ENCODE measurements around the gene ARHGAP40. TPM values are rescaled to one million over a fixed set of nuclear protein-coding genes. Genes with fewer than 3 reads are reported as not detected.

The ARHGAP40 gene
- total and polyA plus RNA-seq, 9 of the 15 experiments (the other 6 are each of a cell fraction or from before 2014, with no cell fraction given): not detected

GRCh38 chr20:38633577-38634093 lies 32.0 kb downstream of the ARHGAP40 start (continued):
- TF ChIP-seq, protein P1, sequence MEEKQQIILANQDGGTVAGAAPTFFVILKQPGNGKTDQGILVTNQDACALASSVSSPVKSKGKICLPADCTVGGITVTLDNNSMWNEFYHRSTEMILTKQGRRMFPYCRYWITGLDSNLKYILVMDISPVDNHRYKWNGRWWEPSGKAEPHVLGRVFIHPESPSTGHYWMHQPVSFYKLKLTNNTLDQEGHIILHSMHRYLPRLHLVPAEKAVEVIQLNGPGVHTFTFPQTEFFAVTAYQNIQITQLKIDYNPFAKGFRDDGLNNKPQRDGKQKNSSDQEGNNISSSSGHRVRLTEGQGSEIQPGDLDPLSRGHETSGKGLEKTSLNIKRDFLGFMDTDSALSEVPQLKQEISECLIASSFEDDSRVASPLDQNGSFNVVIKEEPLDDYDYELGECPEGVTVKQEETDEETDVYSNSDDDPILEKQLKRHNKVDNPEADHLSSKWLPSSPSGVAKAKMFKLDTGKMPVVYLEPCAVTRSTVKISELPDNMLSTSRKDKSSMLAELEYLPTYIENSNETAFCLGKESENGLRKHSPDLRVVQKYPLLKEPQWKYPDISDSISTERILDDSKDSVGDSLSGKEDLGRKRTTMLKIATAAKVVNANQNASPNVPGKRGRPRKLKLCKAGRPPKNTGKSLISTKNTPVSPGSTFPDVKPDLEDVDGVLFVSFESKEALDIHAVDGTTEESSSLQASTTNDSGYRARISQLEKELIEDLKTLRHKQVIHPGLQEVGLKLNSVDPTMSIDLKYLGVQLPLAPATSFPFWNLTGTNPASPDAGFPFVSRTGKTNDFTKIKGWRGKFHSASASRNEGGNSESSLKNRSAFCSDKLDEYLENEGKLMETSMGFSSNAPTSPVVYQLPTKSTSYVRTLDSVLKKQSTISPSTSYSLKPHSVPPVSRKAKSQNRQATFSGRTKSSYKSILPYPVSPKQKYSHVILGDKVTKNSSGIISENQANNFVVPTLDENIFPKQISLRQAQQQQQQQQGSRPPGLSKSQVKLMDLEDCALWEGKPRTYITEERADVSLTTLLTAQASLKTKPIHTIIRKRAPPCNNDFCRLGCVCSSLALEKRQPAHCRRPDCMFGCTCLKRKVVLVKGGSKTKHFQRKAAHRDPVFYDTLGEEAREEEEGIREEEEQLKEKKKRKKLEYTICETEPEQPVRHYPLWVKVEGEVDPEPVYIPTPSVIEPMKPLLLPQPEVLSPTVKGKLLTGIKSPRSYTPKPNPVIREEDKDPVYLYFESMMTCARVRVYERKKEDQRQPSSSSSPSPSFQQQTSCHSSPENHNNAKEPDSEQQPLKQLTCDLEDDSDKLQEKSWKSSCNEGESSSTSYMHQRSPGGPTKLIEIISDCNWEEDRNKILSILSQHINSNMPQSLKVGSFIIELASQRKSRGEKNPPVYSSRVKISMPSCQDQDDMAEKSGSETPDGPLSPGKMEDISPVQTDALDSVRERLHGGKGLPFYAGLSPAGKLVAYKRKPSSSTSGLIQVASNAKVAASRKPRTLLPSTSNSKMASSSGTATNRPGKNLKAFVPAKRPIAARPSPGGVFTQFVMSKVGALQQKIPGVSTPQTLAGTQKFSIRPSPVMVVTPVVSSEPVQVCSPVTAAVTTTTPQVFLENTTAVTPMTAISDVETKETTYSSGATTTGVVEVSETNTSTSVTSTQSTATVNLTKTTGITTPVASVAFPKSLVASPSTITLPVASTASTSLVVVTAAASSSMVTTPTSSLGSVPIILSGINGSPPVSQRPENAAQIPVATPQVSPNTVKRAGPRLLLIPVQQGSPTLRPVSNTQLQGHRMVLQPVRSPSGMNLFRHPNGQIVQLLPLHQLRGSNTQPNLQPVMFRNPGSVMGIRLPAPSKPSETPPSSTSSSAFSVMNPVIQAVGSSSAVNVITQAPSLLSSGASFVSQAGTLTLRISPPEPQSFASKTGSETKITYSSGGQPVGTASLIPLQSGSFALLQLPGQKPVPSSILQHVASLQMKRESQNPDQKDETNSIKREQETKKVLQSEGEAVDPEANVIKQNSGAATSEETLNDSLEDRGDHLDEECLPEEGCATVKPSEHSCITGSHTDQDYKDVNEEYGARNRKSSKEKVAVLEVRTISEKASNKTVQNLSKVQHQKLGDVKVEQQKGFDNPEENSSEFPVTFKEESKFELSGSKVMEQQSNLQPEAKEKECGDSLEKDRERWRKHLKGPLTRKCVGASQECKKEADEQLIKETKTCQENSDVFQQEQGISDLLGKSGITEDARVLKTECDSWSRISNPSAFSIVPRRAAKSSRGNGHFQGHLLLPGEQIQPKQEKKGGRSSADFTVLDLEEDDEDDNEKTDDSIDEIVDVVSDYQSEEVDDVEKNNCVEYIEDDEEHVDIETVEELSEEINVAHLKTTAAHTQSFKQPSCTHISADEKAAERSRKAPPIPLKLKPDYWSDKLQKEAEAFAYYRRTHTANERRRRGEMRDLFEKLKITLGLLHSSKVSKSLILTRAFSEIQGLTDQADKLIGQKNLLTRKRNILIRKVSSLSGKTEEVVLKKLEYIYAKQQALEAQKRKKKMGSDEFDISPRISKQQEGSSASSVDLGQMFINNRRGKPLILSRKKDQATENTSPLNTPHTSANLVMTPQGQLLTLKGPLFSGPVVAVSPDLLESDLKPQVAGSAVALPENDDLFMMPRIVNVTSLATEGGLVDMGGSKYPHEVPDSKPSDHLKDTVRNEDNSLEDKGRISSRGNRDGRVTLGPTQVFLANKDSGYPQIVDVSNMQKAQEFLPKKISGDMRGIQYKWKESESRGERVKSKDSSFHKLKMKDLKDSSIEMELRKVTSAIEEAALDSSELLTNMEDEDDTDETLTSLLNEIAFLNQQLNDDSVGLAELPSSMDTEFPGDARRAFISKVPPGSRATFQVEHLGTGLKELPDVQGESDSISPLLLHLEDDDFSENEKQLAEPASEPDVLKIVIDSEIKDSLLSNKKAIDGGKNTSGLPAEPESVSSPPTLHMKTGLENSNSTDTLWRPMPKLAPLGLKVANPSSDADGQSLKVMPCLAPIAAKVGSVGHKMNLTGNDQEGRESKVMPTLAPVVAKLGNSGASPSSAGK (IDR thresholded peaks at IDR 0.05): no peak
- TF ChIP-seq, protein P2, sequence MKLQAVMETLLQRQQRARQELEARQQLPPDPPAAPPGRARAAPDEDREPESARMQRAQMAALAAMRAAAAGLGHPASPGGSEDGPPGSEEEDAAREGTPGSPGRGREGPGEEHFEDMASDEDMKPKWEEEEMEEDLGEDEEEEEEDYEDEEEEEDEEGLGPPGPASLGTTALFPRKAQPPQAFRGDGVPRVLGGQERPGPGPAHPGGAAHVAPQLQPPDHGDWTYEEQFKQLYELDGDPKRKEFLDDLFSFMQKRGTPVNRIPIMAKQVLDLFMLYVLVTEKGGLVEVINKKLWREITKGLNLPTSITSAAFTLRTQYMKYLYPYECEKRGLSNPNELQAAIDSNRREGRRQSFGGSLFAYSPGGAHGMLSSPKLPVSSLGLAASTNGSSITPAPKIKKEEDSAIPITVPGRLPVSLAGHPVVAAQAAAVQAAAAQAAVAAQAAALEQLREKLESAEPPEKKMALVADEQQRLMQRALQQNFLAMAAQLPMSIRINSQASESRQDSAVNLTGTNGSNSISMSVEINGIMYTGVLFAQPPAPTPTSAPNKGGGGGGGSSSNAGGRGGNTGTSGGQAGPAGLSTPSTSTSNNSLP (IDR thresholded peaks at IDR 0.05; ENCODE audit: borderline replicate concordance, low read depth, low read length): no peak
- no peak for TF ChIP-seq CEBPB (tag; IDR thresholded peaks at IDR 0.05)
- no peak for TF ChIP-seq PHF20 (IDR thresholded peaks at IDR 0.05; ENCODE audit: partially characterized antibody)
- no peak for TF ChIP-seq SMAD1 (IDR thresholded peaks at IDR 0.05; ENCODE audit: low read depth, low read length, partially characterized antibody)
- 0 out of 2 replicates have a peak, but pooled peaks have one; percentile 34 for TF ChIP-seq ZKSCAN1 (IDR thresholded peaks at IDR 0.05; ENCODE audit: low read depth, low read length)
- TF ChIP-seq STAG1 (CRISPR knock-in tag; IDR thresholded peaks at IDR 0.05; ENCODE audit: borderline replicate concordance): no peak; the same call in 1 of the 2 replicates
- no peak for TF ChIP-seq SAFB (IDR thresholded peaks at IDR 0.05; ENCODE audit: borderline replicate concordance, low read depth, low read length)
- TF ChIP-seq ZNF436 (CRISPR knock-in tag; IDR thresholded peaks at IDR 0.05): no peak
- no peak for TF ChIP-seq ZNF274 (IDR thresholded peaks at IDR 0.05; ENCODE audit: borderline replicate concordance, low read depth, low read length)
- no peak for TF ChIP-seq TGIF2 (CRISPR knock-in tag; IDR thresholded peaks at IDR 0.05)
- no peak for TF ChIP-seq KLF1 (tag; IDR thresholded peaks at IDR 0.05)
- no peak for TF ChIP-seq MECOM (CRISPR knock-in tag; IDR thresholded peaks at IDR 0.05)
- TF ChIP-seq LEF1 (IDR thresholded peaks at IDR 0.05): no peak
- no peak for TF ChIP-seq ZNF586 (CRISPR knock-in tag; conservative IDR thresholded peaks at IDR 0.05)
- TF ChIP-seq NR1H2 (CRISPR knock-in tag; IDR thresholded peaks at IDR 0.05): no peak

Data from K562 (cell line).